HEK293T (cell line): ENCODE data around the gene APRT.

Experiments used
- FOXA1 ChIP-seq: fragments of 450-650 bp; IDR thresholded peaks from 2 replicates; pipeline ENCODE4 v1.6.1; 2016; ENCODE audit warnings: mild to moderate bottlenecking
- FOXK2 ChIP-seq: fragments of 450-650 bp; IDR thresholded peaks from 2 replicates; pipeline ENCODE4 v1.6.1; 2016; ENCODE audit warnings: mild to moderate bottlenecking

DNA sequence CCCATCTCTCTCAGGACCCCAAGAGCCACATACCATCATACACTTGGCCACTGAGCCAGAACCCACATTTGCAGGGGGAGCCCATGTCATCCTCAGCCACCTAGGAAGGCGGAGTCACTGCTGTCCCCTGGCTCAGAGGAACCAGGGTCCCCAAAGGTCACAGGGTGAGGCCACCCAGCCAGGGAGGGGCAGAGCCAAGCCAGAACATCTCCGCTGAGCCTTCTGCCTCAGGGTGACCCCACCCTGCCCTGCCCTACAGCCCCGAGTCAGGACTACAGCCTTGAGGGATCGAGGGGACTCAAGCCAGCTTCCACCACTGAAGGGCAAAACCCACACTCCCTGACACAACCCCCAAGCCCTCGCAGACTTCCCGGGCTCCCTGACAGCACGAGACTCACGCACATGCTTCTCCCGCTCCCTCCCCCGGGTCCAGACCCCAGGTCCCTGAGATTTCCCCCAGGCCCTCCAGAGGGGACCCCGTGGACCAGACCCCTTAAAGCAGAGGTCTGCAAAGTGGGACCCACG, 44.1 kb downstream of the APRT start:
- TF ChIP-seq FOXA1 (no peak), FOXK2 (no peak)
